HEK293 (cell line): ENCODE measurements around the gene MCCC2.

ENCODE experiments used
- CTCF ChIA-PET: fragments of 350-600 bp; formaldehyde crosslinking; extraction: SDS; loops from one replicate; lab custom pipeline; 2021; ENCODE audit warnings: antibody characterized with exemption; lab: Yijun Ruan, JAX
- POLR2A ChIA-PET: fragments of 300-600 bp; formaldehyde crosslinking; extraction: SDS; loops from one replicate; lab custom pipeline; 2020; ENCODE audit warnings: antibody characterized with exemption, inconsistent platforms; lab: Yijun Ruan, JAX
- H3K27ac ChIP-seq: fragments of 200-500 bp; sonication (Bioruptor generic); 2 replicates; pipeline ENCODE4 v1.5.1; 2014; ENCODE audit warnings: low read depth, low read length, control low read depth, inconsistent platforms; ENCODE audit errors: extremely low read depth
- H3K36me3 ChIP-seq, 2 experiments: fragments of 200-500 bp in 1 of 2; sonication (Bioruptor generic) in 1 of 2; 1 replicate in 1 of 2; 2 replicates in 1 of 2; pipeline ENCODE4 v1.5.1; 2014 to 2017; ENCODE audit warnings: inconsistent platforms in 2 of 2, low read length in 2 of 2; ENCODE audit not compliant: control insufficient read depth in 2 of 2, insufficient read depth in 1 of 2
- H3K4me1 ChIP-seq: fragments of 200-500 bp; sonication (Bioruptor generic); 2 replicates; pipeline ENCODE4 v1.5.1; 2014; ENCODE audit warnings: mild to moderate bottlenecking, low read length, inconsistent platforms; ENCODE audit not compliant: control insufficient read depth, insufficient read depth
- H3K4me3 ChIP-seq: 2 replicates; pipeline ENCODE4 v1.5.1; 2011; ENCODE audit warnings: low read depth, mild to moderate bottlenecking, control low read depth, low read length, moderate library complexity
- H3K9me3 ChIP-seq: fragments of 200-500 bp; sonication (Bioruptor generic); 2 replicates; pipeline ENCODE4 v1.5.1; 2014; ENCODE audit warnings: low read depth, low read length, inconsistent platforms; ENCODE audit not compliant: control insufficient read depth, insufficient read depth
- GFI1B ChIP-seq: fragments of 450-650 bp; formaldehyde crosslinking; IDR thresholded peaks from 2 replicates; pipeline ENCODE4 v1.5.1; 2016; ENCODE audit warnings: missing biosample characterization, missing genetic modification characterization
- GLI4 ChIP-seq: fragments of 450-650 bp; formaldehyde crosslinking; IDR thresholded peaks from 2 replicates; pipeline ENCODE4 v1.5.1; 2016; ENCODE audit warnings: missing biosample characterization, missing genetic modification characterization
- GLIS1 ChIP-seq: fragments of 450-650 bp; formaldehyde crosslinking; IDR thresholded peaks from 2 replicates; pipeline ENCODE4 v1.5.1; 2016; ENCODE audit warnings: missing biosample characterization, missing genetic modification characterization
- HOXC10 ChIP-seq: sonication (generic); formaldehyde crosslinking; IDR thresholded peaks from 2 replicates; pipeline ENCODE4 v1.8.1; 2023; ENCODE audit warnings: mild to moderate bottlenecking, missing genetic modification reagents
- KLF10 ChIP-seq: fragments of 450-650 bp; IDR thresholded peaks from 2 replicates; pipeline ENCODE4 v1.5.1; 2018; ENCODE audit warnings: missing biosample characterization, mild to moderate bottlenecking, missing genetic modification characterization
- KLF7 ChIP-seq: fragments of 450-650 bp; formaldehyde crosslinking; IDR thresholded peaks from 2 replicates; pipeline ENCODE4 v1.5.1; 2016; ENCODE audit warnings: missing biosample characterization, missing genetic modification characterization, borderline replicate concordance
- SALL2 ChIP-seq: fragments of 450-650 bp; formaldehyde crosslinking; IDR thresholded peaks from 2 replicates; pipeline ENCODE4 v1.5.0; 2017; ENCODE audit warnings: missing biosample characterization, mild to moderate bottlenecking, missing genetic modification characterization, borderline replicate concordance
- SP2 ChIP-seq: fragments of 450-650 bp; formaldehyde crosslinking; IDR thresholded peaks from 2 replicates; pipeline ENCODE4 v1.5.1; 2016; ENCODE audit warnings: missing biosample characterization, missing genetic modification characterization
- ZFP41 ChIP-seq: fragments of 450-650 bp; formaldehyde crosslinking; IDR thresholded peaks from 2 replicates; pipeline ENCODE4 v1.5.1; 2016; ENCODE audit warnings: missing biosample characterization, missing genetic modification characterization, borderline replicate concordance
- ZNF138 ChIP-seq: fragments of 450-650 bp; formaldehyde crosslinking; IDR thresholded peaks from 2 replicates; pipeline ENCODE4 v1.5.1; 2016; ENCODE audit warnings: missing biosample characterization, missing genetic modification characterization, borderline replicate concordance
- ZNF169 ChIP-seq: fragments of 450-650 bp; formaldehyde crosslinking; IDR thresholded peaks from 2 replicates; pipeline ENCODE4 v1.5.1; 2016; ENCODE audit warnings: missing biosample characterization, missing genetic modification characterization
- ZNF174 ChIP-seq: fragments of 450-650 bp; formaldehyde crosslinking; IDR thresholded peaks from 2 replicates; pipeline ENCODE4 v1.5.0; 2017; ENCODE audit warnings: missing biosample characterization, mild to moderate bottlenecking, missing genetic modification characterization
- ZNF19 ChIP-seq: fragments of 450-650 bp; formaldehyde crosslinking; IDR thresholded peaks from 2 replicates; pipeline ENCODE4; 2016; ENCODE audit warnings: missing biosample characterization, missing genetic modification characterization, low read depth
- ZNF214 ChIP-seq: fragments of 450-650 bp; formaldehyde crosslinking; IDR thresholded peaks from 2 replicates; pipeline ENCODE4 v1.5.1; 2017; ENCODE audit warnings: missing biosample characterization, mild to moderate bottlenecking, missing genetic modification characterization, borderline replicate concordance
- ZNF24 ChIP-seq: fragments of 450-650 bp; formaldehyde crosslinking; IDR thresholded peaks from 2 replicates; pipeline ENCODE4 v1.5.1; 2016; ENCODE audit warnings: missing biosample characterization, missing genetic modification characterization
- ZNF302 ChIP-seq: fragments of 450-650 bp; formaldehyde crosslinking; IDR thresholded peaks from 2 replicates; pipeline ENCODE4 v1.5.1; 2016; ENCODE audit warnings: missing biosample characterization, missing genetic modification characterization, low read depth
- ZNF366 ChIP-seq: fragments of 450-650 bp; formaldehyde crosslinking; conservative IDR thresholded peaks from 2 replicates; pipeline ENCODE4 v1.5.1; 2016; ENCODE audit warnings: missing biosample characterization, missing genetic modification characterization
- ZNF37A ChIP-seq: fragments of 450-650 bp; IDR thresholded peaks from 2 replicates; pipeline ENCODE4 v1.5.1; 2018; ENCODE audit warnings: missing biosample characterization, missing genetic modification characterization
- ZNF510 ChIP-seq: fragments of 450-650 bp; formaldehyde crosslinking; IDR thresholded peaks from 2 replicates; pipeline ENCODE4 v1.5.1; 2018; ENCODE audit warnings: mild to moderate bottlenecking, missing genetic modification characterization, missing biosample characterization; ENCODE audit not compliant: insufficient replicate concordance
- ZNF558 ChIP-seq: fragments of 450-650 bp; formaldehyde crosslinking; IDR thresholded peaks from 2 replicates; pipeline ENCODE4 v1.5.1; 2016; ENCODE audit warnings: missing biosample characterization, missing genetic modification characterization
- ZNF571 ChIP-seq: fragments of 450-650 bp; formaldehyde crosslinking; IDR thresholded peaks from 2 replicates; pipeline ENCODE4 v1.5.0; 2017; ENCODE audit warnings: missing biosample characterization, missing genetic modification characterization
- ZNF585B ChIP-seq: fragments of 450-650 bp; formaldehyde crosslinking; IDR thresholded peaks from 2 replicates; pipeline ENCODE4 v1.5.1; 2016; ENCODE audit warnings: missing biosample characterization, missing genetic modification characterization
- ZNF658 ChIP-seq: fragments of 450-650 bp; formaldehyde crosslinking; IDR thresholded peaks from 2 replicates; pipeline ENCODE4; 2016; ENCODE audit warnings: missing biosample characterization, missing genetic modification characterization
- ZNF776 ChIP-seq: fragments of 450-650 bp; formaldehyde crosslinking; IDR thresholded peaks from 2 replicates; pipeline ENCODE4 v1.5.0; 2017; ENCODE audit warnings: missing biosample characterization, missing genetic modification characterization, borderline replicate concordance
- ZNF837 ChIP-seq: fragments of 450-650 bp; formaldehyde crosslinking; IDR thresholded peaks from 2 replicates; pipeline ENCODE4 v1.5.1; 2016; ENCODE audit warnings: missing biosample characterization, missing genetic modification characterization
- ZNF843 ChIP-seq: fragments of 450-650 bp; formaldehyde crosslinking; IDR thresholded peaks from 2 replicates; pipeline ENCODE4 v1.5.1; 2016; ENCODE audit warnings: missing biosample characterization, missing genetic modification characterization
- ZSCAN30 ChIP-seq: fragments of 450-650 bp; IDR thresholded peaks from 2 replicates; pipeline ENCODE4 v1.5.1; 2018; ENCODE audit warnings: missing biosample characterization, mild to moderate bottlenecking, missing genetic modification characterization, moderate library complexity
- ZXDB ChIP-seq: fragments of 450-650 bp; formaldehyde crosslinking; IDR thresholded peaks from 2 replicates; pipeline ENCODE4 v1.5.1; 2016; ENCODE audit warnings: missing biosample characterization, missing genetic modification characterization
- TF ChIP-seq, protein P1 (sequence below): fragments of 450-650 bp; formaldehyde crosslinking; IDR thresholded peaks from 2 replicates; pipeline ENCODE4 v1.5.1; 2016; ENCODE audit warnings: missing biosample characterization, missing genetic modification characterization, borderline replicate concordance
- TF ChIP-seq, protein P2 (sequence below): fragments of 450-650 bp; formaldehyde crosslinking; IDR thresholded peaks from 2 replicates; pipeline ENCODE4 v1.5.1; 2017; ENCODE audit warnings: missing biosample characterization, missing genetic modification characterization
- TF ChIP-seq, protein P3 (sequence below): fragments of 450-650 bp; formaldehyde crosslinking; IDR thresholded peaks from 2 replicates; pipeline ENCODE4 v1.5.1; 2017; ENCODE audit warnings: missing biosample characterization, missing genetic modification characterization

Gene MCCC2

DNA sequence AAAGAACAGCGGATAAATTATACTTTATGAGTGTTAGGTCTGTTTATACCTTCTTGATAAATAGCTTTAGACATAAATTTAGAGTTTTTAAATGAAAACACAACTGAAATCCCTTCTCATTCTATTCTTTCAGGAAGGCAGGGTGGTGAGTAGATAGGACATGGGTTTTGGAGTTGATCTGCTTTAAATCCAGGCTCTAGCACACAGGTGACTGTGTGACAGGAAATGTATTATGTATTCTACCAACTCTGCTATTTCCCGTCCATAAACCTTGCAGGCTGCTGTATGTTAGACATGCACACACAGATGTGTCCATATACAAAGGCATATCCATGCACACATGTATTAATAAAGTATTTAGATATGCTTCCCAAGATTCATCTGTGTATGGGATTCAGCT, 112.6 kb downstream of the MCCC2 start:
- CTCF ChIA-PET = interaction anchor here (2.7 kb wide), 1 partner anchor 17 kb away, joined by 8 read pairs; no protein-coding TSS in a partner anchor
- no peaks in the 10 kb centered on the region; the same call in 1 of the 2 replicates for H3K4me1 ChIP-seq
- TF ChIP-seq, protein P1, sequence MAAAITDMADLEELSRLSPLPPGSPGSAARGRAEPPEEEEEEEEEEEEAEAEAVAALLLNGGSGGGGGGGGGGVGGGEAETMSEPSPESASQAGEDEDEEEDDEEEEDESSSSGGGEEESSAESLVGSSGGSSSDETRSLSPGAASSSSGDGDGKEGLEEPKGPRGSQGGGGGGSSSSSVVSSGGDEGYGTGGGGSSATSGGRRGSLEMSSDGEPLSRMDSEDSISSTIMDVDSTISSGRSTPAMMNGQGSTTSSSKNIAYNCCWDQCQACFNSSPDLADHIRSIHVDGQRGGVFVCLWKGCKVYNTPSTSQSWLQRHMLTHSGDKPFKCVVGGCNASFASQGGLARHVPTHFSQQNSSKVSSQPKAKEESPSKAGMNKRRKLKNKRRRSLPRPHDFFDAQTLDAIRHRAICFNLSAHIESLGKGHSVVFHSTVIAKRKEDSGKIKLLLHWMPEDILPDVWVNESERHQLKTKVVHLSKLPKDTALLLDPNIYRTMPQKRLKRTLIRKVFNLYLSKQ (tag by site-specific recombination) = no peak
- no peak for TF ChIP-seq ZNF843 (tag by site-specific recombination)
- TF ChIP-seq ZFP41 (tag by site-specific recombination) = no peak
- TF ChIP-seq ZNF837 (tag by site-specific recombination) = no peak
- TF ChIP-seq KLF7 = no peak
- TF ChIP-seq ZNF19 (tag by site-specific recombination) = no peak
- TF ChIP-seq ZNF366 = no peak
- no peak for TF ChIP-seq ZNF658
- TF ChIP-seq ZXDB (tag by site-specific recombination) = no peak
- TF ChIP-seq SALL2 (tag by site-specific recombination) = no peak
- no peak for TF ChIP-seq ZNF37A
- no peak for TF ChIP-seq ZNF585B (tag by site-specific recombination)
- no peak for TF ChIP-seq GFI1B
- no peak for TF ChIP-seq ZNF558 (tag by site-specific recombination)
- no peak for TF ChIP-seq ZNF138 (tag by site-specific recombination)
- TF ChIP-seq ZNF24 (tag by site-specific recombination) = no peak
- no peak for TF ChIP-seq ZSCAN30 (tag by site-specific recombination)
- H3K36me3 ChIP-seq = no peaks in the 10 kb centered on the region
- no peaks in the 10 kb centered on the region for H3K9me3 ChIP-seq
- H3K4me3 ChIP-seq = no peak overlapping the region
- POLR2A ChIA-PET = no interaction called here
- no peak overlapping the region for H3K27ac ChIP-seq

DNA sequence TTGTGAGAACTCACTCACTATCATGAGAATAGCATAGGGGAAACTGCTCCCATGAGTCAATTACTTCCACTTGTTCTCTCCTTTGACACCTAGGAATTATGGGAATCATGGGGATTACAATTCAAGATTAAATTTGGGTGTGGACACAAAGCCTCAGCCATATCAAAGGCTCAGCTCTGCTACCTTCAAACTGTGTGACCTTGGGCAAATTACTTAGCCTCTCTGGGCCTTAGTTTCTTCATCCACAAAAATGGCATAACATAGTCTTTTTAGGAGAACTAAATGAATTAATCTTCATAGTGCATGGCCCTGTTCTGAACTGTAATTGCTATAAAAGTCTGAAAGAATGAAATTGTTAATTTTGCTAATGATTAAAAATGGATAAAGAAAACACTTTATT, 113.7 kb downstream of the MCCC2 start:
- Histone ChIP-seq H3K27ac (no peak overlapping the region), H3K4me3 (no peak overlapping the region), H3K9me3 (no peaks in the 10 kb centered on the region), H3K4me1 (no peaks in the 10 kb centered on the region)
- POLR2A ChIA-PET = no interaction called here
- CTCF ChIA-PET = no interaction called here
- no peak for TF ChIP-seq SP2 (tag by site-specific recombination)
- TF ChIP-seq GLIS1 (tag by site-specific recombination) = no peak
- TF ChIP-seq GLI4 (tag by site-specific recombination) = no peak
- no peak for TF ChIP-seq ZNF214 (tag by site-specific recombination)
- TF ChIP-seq, protein P1 (tag by site-specific recombination) = no peak
- TF ChIP-seq ZNF169 = no peak
- TF ChIP-seq, protein P2, sequence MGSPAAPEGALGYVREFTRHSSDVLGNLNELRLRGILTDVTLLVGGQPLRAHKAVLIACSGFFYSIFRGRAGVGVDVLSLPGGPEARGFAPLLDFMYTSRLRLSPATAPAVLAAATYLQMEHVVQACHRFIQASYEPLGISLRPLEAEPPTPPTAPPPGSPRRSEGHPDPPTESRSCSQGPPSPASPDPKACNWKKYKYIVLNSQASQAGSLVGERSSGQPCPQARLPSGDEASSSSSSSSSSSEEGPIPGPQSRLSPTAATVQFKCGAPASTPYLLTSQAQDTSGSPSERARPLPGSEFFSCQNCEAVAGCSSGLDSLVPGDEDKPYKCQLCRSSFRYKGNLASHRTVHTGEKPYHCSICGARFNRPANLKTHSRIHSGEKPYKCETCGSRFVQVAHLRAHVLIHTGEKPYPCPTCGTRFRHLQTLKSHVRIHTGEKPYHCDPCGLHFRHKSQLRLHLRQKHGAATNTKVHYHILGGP (tag by site-specific recombination) = no peak
- no peak for TF ChIP-seq ZNF302
- TF ChIP-seq, protein P3, sequence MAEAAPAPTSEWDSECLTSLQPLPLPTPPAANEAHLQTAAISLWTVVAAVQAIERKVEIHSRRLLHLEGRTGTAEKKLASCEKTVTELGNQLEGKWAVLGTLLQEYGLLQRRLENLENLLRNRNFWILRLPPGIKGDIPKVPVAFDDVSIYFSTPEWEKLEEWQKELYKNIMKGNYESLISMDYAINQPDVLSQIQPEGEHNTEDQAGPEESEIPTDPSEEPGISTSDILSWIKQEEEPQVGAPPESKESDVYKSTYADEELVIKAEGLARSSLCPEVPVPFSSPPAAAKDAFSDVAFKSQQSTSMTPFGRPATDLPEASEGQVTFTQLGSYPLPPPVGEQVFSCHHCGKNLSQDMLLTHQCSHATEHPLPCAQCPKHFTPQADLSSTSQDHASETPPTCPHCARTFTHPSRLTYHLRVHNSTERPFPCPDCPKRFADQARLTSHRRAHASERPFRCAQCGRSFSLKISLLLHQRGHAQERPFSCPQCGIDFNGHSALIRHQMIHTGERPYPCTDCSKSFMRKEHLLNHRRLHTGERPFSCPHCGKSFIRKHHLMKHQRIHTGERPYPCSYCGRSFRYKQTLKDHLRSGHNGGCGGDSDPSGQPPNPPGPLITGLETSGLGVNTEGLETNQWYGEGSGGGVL (tag by site-specific recombination) = no peak
- TF ChIP-seq ZNF510 (tag by site-specific recombination) = no peak
- TF ChIP-seq KLF10 (tag by site-specific recombination) = no peak
- TF ChIP-seq ZNF571 = no peak
- TF ChIP-seq HOXC10 (CRISPR knock-in tag) = no peak
- no peak for TF ChIP-seq ZNF174 (tag by site-specific recombination)
- TF ChIP-seq ZNF776 (tag by site-specific recombination) = no peak
- TF ChIP-seq, all 188 proteins: peak for 0
- H3K36me3 ChIP-seq = no peaks in the 10 kb centered on the region
